ENCODE measurements around the gene MACROH2A2. TPM values are rescaled to one million over a fixed set of nuclear protein-coding genes. Genes with fewer than 3 reads are reported as not detected.

Gene MACROH2A2
- total and polyA plus RNA-seq, 10 of the 15 experiments (the other 5 are each of a cell fraction or from before 2014, with no cell fraction given), result 0.14 to 0.24 TPM; not detected in 8

- in situ Hi-C loops (cut with MboI) (no loop called here), intact Hi-C loops (cut with micrococcal nuclease; ENCODE audit: unreplicated experiment) (no loop called here)
- no peaks in the 10 kb centered on the region for H3K9me3 ChIP-seq (replicated peaks; ENCODE audit: control insufficient read depth, insufficient read depth, low read length)
- TF ChIP-seq NR2C2 (IDR thresholded peaks at IDR 0.05; ENCODE audit: borderline replicate concordance, control insufficient read depth, insufficient read length, low read depth), result no peak
- TF ChIP-seq HDAC6 (IDR thresholded peaks at IDR 0.05; ENCODE audit: unreplicated experiment), result no peak
- no peak for TF ChIP-seq NBN (IDR thresholded peaks at IDR 0.05)
- TF ChIP-seq, protein P1, sequence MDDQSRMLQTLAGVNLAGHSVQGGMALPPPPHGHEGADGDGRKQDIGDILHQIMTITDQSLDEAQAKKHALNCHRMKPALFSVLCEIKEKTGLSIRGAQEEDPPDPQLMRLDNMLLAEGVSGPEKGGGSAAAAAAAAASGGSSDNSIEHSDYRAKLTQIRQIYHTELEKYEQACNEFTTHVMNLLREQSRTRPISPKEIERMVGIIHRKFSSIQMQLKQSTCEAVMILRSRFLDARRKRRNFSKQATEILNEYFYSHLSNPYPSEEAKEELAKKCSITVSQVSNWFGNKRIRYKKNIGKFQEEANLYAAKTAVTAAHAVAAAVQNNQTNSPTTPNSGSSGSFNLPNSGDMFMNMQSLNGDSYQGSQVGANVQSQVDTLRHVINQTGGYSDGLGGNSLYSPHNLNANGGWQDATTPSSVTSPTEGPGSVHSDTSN (IDR thresholded peaks at IDR 0.05; ENCODE audit: insufficient replicate concordance, low read depth, low read length), result no peak
- TF ChIP-seq HDGF (IDR thresholded peaks at IDR 0.05), result no peak
- H3K4me1 ChIP-seq (ENCODE audit: control insufficient read depth, insufficient read depth, low read length), result no peaks in the 10 kb centered on the region
- H3K4me3 ChIP-seq, result no peak overlapping the region
- H4K20me1 ChIP-seq (ENCODE audit: control insufficient read depth, insufficient read depth), result no peaks in the 10 kb centered on the region
- WGBS (ENCODE audit: insufficient coverage, insufficient replicate concordance, low lambda C conversion rate, missing lambda C conversion rate), result 39% methylated on average over 3 of the region's 3 CpGs
- no TSS peak for BruUV-seq (replicated peaks)
- peaks cover 0 to 2% of the 10 kb centered on the region in 2 experiments; a peak in 2 of 4 replicates for H3K27me3 ChIP-seq (replicated peaks in 1 of 2; ENCODE audit: control insufficient read depth in 2 of 2, insufficient read depth in 2 of 2, low read length in 1 of 2)
- no peak overlapping the region for H3K4me2 ChIP-seq (ENCODE audit: control insufficient read depth, insufficient read depth)
- no peak overlapping the region for H3K27ac ChIP-seq (ENCODE audit: control insufficient read depth, insufficient read depth)
- H3K9ac ChIP-seq (ENCODE audit: control insufficient read depth, insufficient read depth, low read length), result no peak overlapping the region
- ChIA-PET POLR2A (no interaction called here), CTCF (no interaction called here), RAD21 (ENCODE audit: unreplicated experiment) (interaction anchor here (1.4 kb wide), 1 partner anchor 156 kb away, joined by 3 read pairs; no protein-coding TSS in a partner anchor), SMC1A (ENCODE audit: uncharacterized antibody, unreplicated experiment) (no interaction called here)
- H3K79me2 ChIP-seq (ENCODE audit: control insufficient read depth, insufficient read depth, low read length), result no peaks in the 10 kb centered on the region
- FAIRE-seq (no peak), DNase-seq (ENCODE audit: low read depth, low spot score) (no peak), ATAC-seq (no peak)
- no peak overlapping the region for H2AFZ ChIP-seq (ENCODE audit: control insufficient read depth, low read depth, low read length)
- no peaks in the 10 kb centered on the region for H3K36me3 ChIP-seq (ENCODE audit: control insufficient read depth in 2 of 2, insufficient read depth in 2 of 2, low read length in 1 of 2)
Measured at GRCh38 chr10:70066190-70066589, 13.5 kb downstream of the MACROH2A2 start.

DNA sequence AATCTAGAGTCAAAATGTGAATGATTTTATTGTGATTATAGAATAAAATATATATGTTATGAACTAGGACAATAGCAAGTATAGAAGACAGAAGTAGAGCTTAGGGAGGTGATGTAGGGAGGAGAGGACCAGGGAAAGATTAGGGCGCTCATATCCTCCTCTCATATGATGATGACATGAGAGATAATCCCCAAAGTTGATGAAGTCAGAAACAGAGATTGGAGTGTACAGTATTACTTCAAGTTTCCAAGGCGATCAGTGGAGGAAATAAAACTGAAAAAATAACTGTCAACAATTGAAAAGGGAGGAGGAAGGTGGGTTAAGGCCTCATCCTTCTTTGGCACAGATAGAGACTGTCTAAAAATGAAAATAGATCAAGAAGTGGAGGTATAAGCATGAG, 14.9 kb downstream of the MACROH2A2 start:
- no peaks in the 10 kb centered on the region for H3K4me1 ChIP-seq (ENCODE audit: control insufficient read depth, insufficient read depth, low read length)
- in situ Hi-C loops (cut with MboI), result no loop called here
- ChIA-PET POLR2A (no interaction called here), RAD21 (ENCODE audit: unreplicated experiment) (interaction anchor here (0.7 kb wide), 1 partner anchor 17 kb away, joined by 3 read pairs; no protein-coding TSS in a partner anchor), SMC1A (ENCODE audit: uncharacterized antibody, unreplicated experiment) (interaction anchor here (1.5 kb wide), 1 partner anchor 11 kb away, joined by 3 read pairs; no protein-coding TSS in a partner anchor), CTCF (no interaction called here)
- no peaks in the 10 kb centered on the region for H3K9me3 ChIP-seq (replicated peaks; ENCODE audit: control insufficient read depth, insufficient read depth, low read length)
- H3K4me2 ChIP-seq (ENCODE audit: control insufficient read depth, insufficient read depth), result no peak overlapping the region
- 38% methylated on average over 2 of the region's 2 CpGs for WGBS (ENCODE audit: insufficient coverage, insufficient replicate concordance, low lambda C conversion rate, missing lambda C conversion rate)
- no peaks in the 10 kb centered on the region for H3K79me2 ChIP-seq (ENCODE audit: control insufficient read depth, insufficient read depth, low read length)
- no peaks in the 10 kb centered on the region for H4K20me1 ChIP-seq (ENCODE audit: control insufficient read depth, insufficient read depth)
- FAIRE-seq (no peak), DNase-seq (ENCODE audit: low read depth, low spot score) (no peak), ATAC-seq (no peak)
- H3K27ac ChIP-seq (ENCODE audit: control insufficient read depth, insufficient read depth), result no peak overlapping the region
- intact Hi-C loops (cut with micrococcal nuclease; ENCODE audit: unreplicated experiment), result no loop called here
- H3K9ac ChIP-seq (ENCODE audit: control insufficient read depth, insufficient read depth, low read length), result no peak overlapping the region
- no peaks in the 10 kb centered on the region for H3K36me3 ChIP-seq (ENCODE audit: control insufficient read depth in 2 of 2, insufficient read depth in 2 of 2, low read length in 1 of 2)
- H3K27me3 ChIP-seq (replicated peaks in 1 of 2; ENCODE audit: control insufficient read depth in 2 of 2, insufficient read depth in 2 of 2, low read length in 1 of 2), result peaks cover 0 to 2% of the 10 kb centered on the region in 2 experiments; a peak in 2 of 4 replicates
- no peak overlapping the region for H2AFZ ChIP-seq (ENCODE audit: control insufficient read depth, low read depth, low read length)
- H3K4me3 ChIP-seq, result no peak overlapping the region
- no TSS peak for BruUV-seq (replicated peaks)
- TF ChIP-seq SP1 (IDR thresholded peaks at IDR 0.05; ENCODE audit: low read depth, low read length) (no peak), ETV6 (conservative IDR thresholded peaks at IDR 0.05 in 1 of 2, IDR thresholded peaks at IDR 0.05 in 1 of 2; ENCODE audit: borderline replicate concordance in 1 of 2, low read depth in 1 of 2) (no peak), YBX1 (IDR thresholded peaks at IDR 0.05) (no peak), ZNF274 (IDR thresholded peaks at IDR 0.05; ENCODE audit: insufficient read depth, insufficient read length) (no peak), ASH2L (IDR thresholded peaks at IDR 0.05; ENCODE audit: borderline replicate concordance, low read depth) (no peak), NFYA (IDR thresholded peaks at IDR 0.05; ENCODE audit: borderline replicate concordance, low read depth, low read length) (no peak), BACH1 (IDR thresholded peaks at IDR 0.05; ENCODE audit: borderline replicate concordance) (no peak), E2F8 (IDR thresholded peaks at IDR 0.05; ENCODE audit: low read depth, partially characterized antibody) (no peak), BMI1 (IDR thresholded peaks at IDR 0.05; ENCODE audit: borderline replicate concordance) (no peak), LARP7 (IDR thresholded peaks at IDR 0.05) (no peak), ZNF622 (IDR thresholded peaks at IDR 0.05) (no peak)

Data from GM12878 (cell line).